Testis (tissue), 3 donors: ENCODE data around the gene PRDX2. TPM values are rescaled to one million over a fixed set of nuclear protein-coding genes. Genes with fewer than 3 reads are reported as not detected.

Source experiments
- DNase-seq: peaks from one replicate; pipeline ENCODE4 v3.0.0-alpha.2; 2019
- H3K27ac ChIP-seq, 2 donors: fragments of 200-600 bp; sonication (generic); one replicate each; pipeline ENCODE4 v1.5.1; 2019
- H3K27me3 ChIP-seq: fragments of 200-600 bp; sonication (generic); one replicate; pipeline ENCODE4 v1.5.1; 2019
- H3K36me3 ChIP-seq: fragments of 200-600 bp; sonication (generic); one replicate; pipeline ENCODE4 v1.5.1; 2017; ENCODE audit warnings: low read depth; ENCODE audit errors: missing control alignments
- H3K4me1 ChIP-seq: fragments of 200-600 bp; sonication (generic); one replicate; pipeline ENCODE4 v1.5.1; 2019
- H3K4me3 ChIP-seq, 2 donors: fragments of 200-600 bp; sonication (generic); one replicate each; pipeline ENCODE4 v1.5.1; 2017 to 2019
- H3K9me3 ChIP-seq: fragments of 200-600 bp; sonication (generic); one replicate; pipeline ENCODE4 v1.5.1; 2017
- CTCF ChIP-seq, 3 experiments: fragments of 450-650 bp in 2 of 3; fragments of 200-600 bp in 1 of 3; sonication (generic) in 1 of 3; IDR thresholded peaks; one replicate each; pipeline ENCODE4 v1.5.1; 2016 to 2019; ENCODE audit warnings: antibody characterized with exemption in 3 of 3, mild to moderate bottlenecking in 2 of 3, moderate library complexity in 1 of 3
- POLR2A ChIP-seq: fragments of 450-650 bp; IDR thresholded peaks from one replicate; pipeline ENCODE4 v1.6.1; 2017; ENCODE audit warnings: antibody characterized with exemption, mild to moderate bottlenecking, moderate library complexity
- WGBS, 2 donors: methylation state at CpG; one replicate each; pipeline ENCODE4 v1.1.5; 2018; 5-methylcytosine and 5-hydroxymethylcytosine counted together
- intact Hi-C: fragments of 100-400 bp; cut with DNase I; formaldehyde crosslinking; loops from one replicate; pipeline ENCODE4 v1.15.1; 2023; ENCODE audit warnings: low total_unique reads
- polyA plus RNA-seq: library from polyadenylated mRNA; stranded (reverse); fragments of 350-450 nt; fragmentation: Illumina TruSeq; extraction: RNeasy Lipid Tissue Mini Kit (QIAGEN cat#74804); gene quantifications from one replicate; pipeline ENCODE4 v1.2.3, GENCODE V29; 2014; ENCODE audit warnings: low read depth, low replicate concordance; ENCODE audit not compliant: insufficient read depth
- total RNA-seq, 2 donors: library from RNA; depleted of rRNA; stranded (reverse); fragments of >200 nt; gene quantifications; one replicate each; pipeline ENCODE4 v1.2.3, GENCODE V29; 2016

The PRDX2 gene
- total and polyA plus RNA-seq, 3 donors from 2014 or later = 72.1 to 117 (median 87.1) TPM

GRCh38 chr19:12782174-12782423, 19.5 kb downstream of the PRDX2 start:
- WGBS, 2 donors = 1 to 3% methylated on average over 12 of the region's 12 CpGs
- no peaks in the 10 kb centered on the region for H3K27me3 ChIP-seq
- TF ChIP-seq CTCF (IDR thresholded peaks at IDR 0.05) = no peak
- TF ChIP-seq POLR2A = no peak
- H3K27ac ChIP-seq = peak overlapping the region; percentile 82 to 98
- H3K36me3 ChIP-seq = no peaks in the 10 kb centered on the region
- no peak for DNase-seq
- H3K4me3 ChIP-seq = peak overlapping the region; percentile 7 to 70
- peaks cover 64% of the 10 kb centered on the region for H3K4me1 ChIP-seq
- no peaks in the 10 kb centered on the region for H3K9me3 ChIP-seq
- intact Hi-C loops = no loop called here

GRCh38 chr19:12779162-12779993, 22.2 kb downstream of the PRDX2 start:
- intact Hi-C loops = loop anchor here (10.0 kb wide), 1 partner anchor 65 kb away; no protein-coding TSS in a partner anchor
- H3K4me3 ChIP-seq = peak overlapping the region in 1 of 2 donors; percentile 68
- H3K27ac ChIP-seq = peak overlapping the region; percentile 93 to 95
- no peaks in the 10 kb centered on the region for H3K36me3 ChIP-seq
- peaks cover 51% of the 10 kb centered on the region for H3K4me1 ChIP-seq
- H3K27me3 ChIP-seq = no peaks in the 10 kb centered on the region
- TF ChIP-seq CTCF (IDR thresholded peaks at IDR 0.05) (no peak), POLR2A (no peak)
- WGBS, 2 donors = 21 to 35% methylated on average over 9 to 15 of the region's 15 CpGs
- peak; percentile 60 for DNase-seq
- H3K9me3 ChIP-seq = no peaks in the 10 kb centered on the region

- Histone ChIP-seq H3K4me1 (peaks cover 46% of the 10 kb centered on the region), H3K36me3 (no peaks in the 10 kb centered on the region), H3K9me3 (no peaks in the 10 kb centered on the region), H3K4me3 (peak overlapping the region in 1 of 2 donors; percentile 68), H3K27ac (peak overlapping the region; percentile 93 to 95), H3K27me3 (no peaks in the 10 kb centered on the region)
- 0 to 20% methylated on average over 4 to 6 of the region's 6 CpGs for WGBS, 2 donors
- TF ChIP-seq CTCF (IDR thresholded peaks at IDR 0.05) (no peak), POLR2A (no peak)
- intact Hi-C loops = loop anchor here (10.0 kb wide), 1 partner anchor 66 kb away; no protein-coding TSS in a partner anchor
- DNase-seq = no peak
Measured at GRCh38 chr19:12778905-12779161, 22.8 kb downstream of the PRDX2 start.

- no peaks in the 10 kb centered on the region for H3K27me3 ChIP-seq
- WGBS, 2 donors = 0 to 2% methylated on average over 20 to 42 of the region's 44 CpGs
- no peak for TF ChIP-seq POLR2A
- intact Hi-C loops = loop anchor here (10.0 kb wide), 1 partner anchor 67 kb away; no protein-coding TSS in a partner anchor
- peak overlapping the region; percentile 93 to 95 for H3K27ac ChIP-seq
- H3K36me3 ChIP-seq = no peaks in the 10 kb centered on the region
- H3K4me3 ChIP-seq = peak overlapping the region; percentile 54 to 68
- H3K9me3 ChIP-seq = no peaks in the 10 kb centered on the region
- H3K4me1 ChIP-seq = peaks cover 40% of the 10 kb centered on the region
- peak; percentile 73 for DNase-seq
Measured at GRCh38 chr19:12778017-12778904, 23.3 kb downstream of the PRDX2 start.
